OCI-LY1 (cell line): ENCODE measurements around the gene B3GALT6.

ENCODE experiments used
- H2AFZ ChIP-seq: fragments of 200-600 bp; sonication (generic), shearing (Covaris generic); 2 replicates; pipeline ENCODE4 v1.6.0; 2014; ENCODE audit warnings: antibody characterized with exemption, mild to moderate bottlenecking, low read length
- H3F3A ChIP-seq: fragments of 200-600 bp; sonication (generic), shearing (Covaris generic); 2 replicates; pipeline ENCODE4 v1.6.0; 2014; ENCODE audit warnings: mild to moderate bottlenecking, antibody characterized with exemption, low read length, moderate library complexity; ENCODE audit not compliant: insufficient read depth
- H3K27ac ChIP-seq: fragments of 200-600 bp; sonication (generic); 2 replicates; pipeline ENCODE4 v1.5.1; 2014; ENCODE audit warnings: low read length, mixed run types, mild to moderate bottlenecking, low read depth; ENCODE audit not compliant: poor library complexity, severe bottlenecking
- H3K27me3 ChIP-seq: fragments of 200-600 bp; sonication (generic); 2 replicates; pipeline ENCODE4 v1.6.0; 2014; ENCODE audit warnings: antibody characterized with exemption, mild to moderate bottlenecking, low read length, moderate library complexity; ENCODE audit not compliant: insufficient read depth
- H3K36me3 ChIP-seq: fragments of 200-600 bp; sonication (generic); 2 replicates; pipeline ENCODE4 v1.6.1; 2014; ENCODE audit warnings: mild to moderate bottlenecking, antibody characterized with exemption, low read length, moderate library complexity, mixed read lengths; ENCODE audit not compliant: insufficient read depth
- H3K4me1 ChIP-seq: fragments of 200-600 bp; sonication (generic); 2 replicates; pipeline ENCODE4 v1.5.1; 2014; ENCODE audit warnings: mild to moderate bottlenecking, low read length, moderate library complexity; ENCODE audit not compliant: insufficient read depth, severe bottlenecking
- H3K4me2 ChIP-seq: fragments of 200-600 bp; sonication (generic), shearing (Covaris generic); 2 replicates; pipeline ENCODE4 v1.6.1; 2014; ENCODE audit warnings: low read length
- H3K4me3 ChIP-seq: fragments of 200-600 bp; sonication (generic); 2 replicates; pipeline ENCODE4 v1.5.1; 2014; ENCODE audit warnings: low read length, low read depth, mild to moderate bottlenecking, mixed read lengths; ENCODE audit not compliant: poor library complexity, severe bottlenecking
- H3K79me2 ChIP-seq: fragments of 200-600 bp; shearing (Covaris generic); 2 replicates; pipeline ENCODE4 v1.6.1; 2016; ENCODE audit warnings: mixed run types, low read length, mixed read lengths; ENCODE audit not compliant: insufficient read depth
- H3K9ac ChIP-seq: fragments of 200-600 bp; sonication (generic), shearing (Covaris generic); 2 replicates; pipeline ENCODE4 v1.6.1; 2014; ENCODE audit warnings: mild to moderate bottlenecking, low read length, mixed read lengths
- H3K9me2 ChIP-seq: fragments of 200-600 bp; sonication (generic), shearing (Covaris generic); 2 replicates; pipeline ENCODE4 v1.6.1; 2014; ENCODE audit warnings: low read depth, mild to moderate bottlenecking, low read length, mixed read lengths
- H3K9me3 ChIP-seq: fragments of 200-600 bp; shearing (Covaris generic); 2 replicates; pipeline ENCODE4 v1.6.1; 2014; ENCODE audit warnings: low read length, mixed read lengths
- H4K20me1 ChIP-seq: fragments of 200-600 bp; sonication (generic), shearing (Covaris generic); 2 replicates; pipeline ENCODE4 v1.6.0; 2016; ENCODE audit warnings: mild to moderate bottlenecking, low read length; ENCODE audit not compliant: insufficient read depth
- CTCF ChIP-seq: fragments of 200-600 bp; sonication (generic), shearing (Covaris generic); IDR thresholded peaks from 2 replicates; pipeline ENCODE4 v1.5.1; 2017; ENCODE audit warnings: mild to moderate bottlenecking, antibody characterized with exemption, low read length, moderate library complexity, mixed read lengths
- EZH2 ChIP-seq: fragments of 200-600 bp; sonication (generic), shearing (Covaris generic); IDR thresholded peaks from 2 replicates; pipeline ENCODE4 v1.8.0; 2017; ENCODE audit warnings: borderline replicate concordance, mixed run types, mild to moderate bottlenecking, antibody characterized with exemption, low read length, moderate library complexity, mixed read lengths

The B3GALT6 gene

GRCh38 chr1:1243266-1243660 lies 11.2 kb downstream of the B3GALT6 start:
- H4K20me1 ChIP-seq, result no peaks in the 10 kb centered on the region

DNA sequence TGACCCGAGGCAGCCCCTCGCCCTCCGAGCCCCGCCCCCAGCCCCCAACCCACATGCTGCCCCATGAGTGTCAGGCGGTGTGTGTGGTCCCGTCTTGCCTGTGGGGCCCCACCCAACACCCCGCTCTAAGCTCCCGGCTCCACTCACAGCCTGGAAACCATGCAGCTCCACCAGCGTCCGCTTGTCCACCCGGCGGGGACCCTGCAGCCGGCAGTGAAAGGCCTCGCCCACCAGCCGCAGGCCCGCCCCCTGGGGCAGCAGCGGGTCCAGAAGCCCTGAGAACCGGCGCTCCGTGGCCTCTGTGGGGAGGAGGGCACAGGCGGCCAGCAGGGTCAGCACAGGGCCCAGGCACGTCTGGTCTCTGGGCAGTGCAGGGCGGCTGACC lies 11.8 kb downstream of the B3GALT6 start:
- Histone ChIP-seq H3K9me3 (no peaks in the 10 kb centered on the region), H3K9me2 (no peaks in the 10 kb centered on the region), H3K4me1 (no peaks in the 10 kb centered on the region), H4K20me1 (no peaks in the 10 kb centered on the region), H3K27ac (no peak overlapping the region), H3F3A (no peaks in the 10 kb centered on the region), H3K4me3 (no peak overlapping the region), H2AFZ (no peak overlapping the region), H3K36me3 (no peaks in the 10 kb centered on the region), H3K4me2 (no peak overlapping the region), H3K27me3 (peaks cover 28% of the 10 kb centered on the region; the same call in 1 of the 2 replicates), H3K79me2 (no peaks in the 10 kb centered on the region), H3K9ac (no peak overlapping the region)
- TF ChIP-seq CTCF (no peak), EZH2 (no peak)

More at GRCh38 chr1:1243266-1243660, 11.2 kb downstream of the B3GALT6 start:
- no peaks in the 10 kb centered on the region for H3K79me2 ChIP-seq
- no peaks in the 10 kb centered on the region for H3K4me1 ChIP-seq
- no peaks in the 10 kb centered on the region for H3K36me3 ChIP-seq
- H3K27ac ChIP-seq, result no peak overlapping the region
- H2AFZ ChIP-seq, result no peak overlapping the region
- H3K9me3 ChIP-seq, result no peaks in the 10 kb centered on the region
- no peak for TF ChIP-seq CTCF
- no peak for TF ChIP-seq EZH2
- no peak overlapping the region for H3K4me2 ChIP-seq
- H3K9ac ChIP-seq, result no peak overlapping the region
- H3K4me3 ChIP-seq, result no peak overlapping the region
- H3K27me3 ChIP-seq, result peaks cover 28% of the 10 kb centered on the region; the same call in 1 of the 2 replicates
- no peaks in the 10 kb centered on the region for H3K9me2 ChIP-seq
- H3F3A ChIP-seq, result no peaks in the 10 kb centered on the region

- no peaks in the 10 kb centered on the region for H3K4me1 ChIP-seq
These were observed 12.3 kb downstream of the B3GALT6 start for GRCh38 chr1:1244192-1244811.

More at GRCh38 chr1:1244192-1244811, 12.3 kb downstream of the B3GALT6 start:
- H3K27me3 ChIP-seq, result peaks cover 28% of the 10 kb centered on the region; the same call in 1 of the 2 replicates
- no peak overlapping the region for H3K9ac ChIP-seq
- H3K9me3 ChIP-seq, result no peaks in the 10 kb centered on the region
- no peak overlapping the region for H3K27ac ChIP-seq
- no peaks in the 10 kb centered on the region for H3K36me3 ChIP-seq
- no peaks in the 10 kb centered on the region for H3F3A ChIP-seq
- H2AFZ ChIP-seq, result no peak overlapping the region
- H3K4me3 ChIP-seq, result no peak overlapping the region
- no peak overlapping the region for H3K4me2 ChIP-seq
- TF ChIP-seq CTCF (no peak), EZH2 (no peak)
- H3K79me2 ChIP-seq, result no peaks in the 10 kb centered on the region
- H4K20me1 ChIP-seq, result no peaks in the 10 kb centered on the region
- no peaks in the 10 kb centered on the region for H3K9me2 ChIP-seq
